PFSK-1 (cell line): ENCODE data around the gene AOPEP.

Experiments used
- FOXP2 ChIP-seq: optimal IDR thresholded peaks from 2 replicates; pipeline ENCODE3; 2011; ENCODE audit warnings: borderline replicate concordance, control low read depth, inconsistent platforms; ENCODE audit not compliant: insufficient read depth; ENCODE audit errors: extremely low read length, extremely low read depth
- POLR2AphosphoS5 ChIP-seq: IDR thresholded peaks from 2 replicates; pipeline ENCODE4 v1.6.1; 2012; ENCODE audit warnings: low read depth, mild to moderate bottlenecking, control low read depth, low read length, moderate library complexity
- SIN3A ChIP-seq: IDR thresholded peaks from 2 replicates; pipeline ENCODE4 v1.6.1; 2012; ENCODE audit warnings: mild to moderate bottlenecking, low read length, moderate library complexity, borderline replicate concordance; ENCODE audit not compliant: insufficient read depth
- TAF1 ChIP-seq: IDR thresholded peaks from 2 replicates; pipeline ENCODE4 v1.6.1; 2012; ENCODE audit warnings: low read length, control low read depth, borderline replicate concordance; ENCODE audit not compliant: insufficient read depth
- TF ChIP-seq, protein P1 (sequence below), 2 experiments: IDR thresholded peaks; 2 replicates each; pipeline versions ENCODE4 v1.6.1 to v1.8.0; 2011 to 2012; ENCODE audit warnings: low read depth in 2 of 2, low read length in 2 of 2, control low read depth in 1 of 2, inconsistent platforms in 1 of 2, mild to moderate bottlenecking in 1 of 2, moderate library complexity in 1 of 2; ENCODE audit not compliant: insufficient read depth in 1 of 2

DNA sequence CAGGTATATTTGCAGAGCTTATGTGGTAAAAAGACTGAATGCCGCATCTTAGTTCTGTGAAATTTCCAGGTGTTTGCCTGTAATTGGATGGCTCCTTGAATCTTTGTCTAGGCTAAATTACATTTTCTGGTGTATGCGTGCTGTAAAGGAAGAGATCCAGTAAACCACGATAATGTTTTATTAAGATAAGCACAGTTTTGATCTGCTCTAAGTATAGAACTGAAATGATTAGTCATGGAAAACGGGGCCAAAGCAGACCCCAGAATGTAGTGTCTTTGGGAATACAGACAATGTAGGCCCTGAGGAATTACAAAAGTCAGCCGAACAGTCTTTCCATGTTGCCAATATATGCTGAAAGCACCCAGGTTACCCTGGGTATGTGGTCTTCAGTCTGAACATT lies 333.7 kb downstream of the AOPEP start:
- TF ChIP-seq, protein P1, sequence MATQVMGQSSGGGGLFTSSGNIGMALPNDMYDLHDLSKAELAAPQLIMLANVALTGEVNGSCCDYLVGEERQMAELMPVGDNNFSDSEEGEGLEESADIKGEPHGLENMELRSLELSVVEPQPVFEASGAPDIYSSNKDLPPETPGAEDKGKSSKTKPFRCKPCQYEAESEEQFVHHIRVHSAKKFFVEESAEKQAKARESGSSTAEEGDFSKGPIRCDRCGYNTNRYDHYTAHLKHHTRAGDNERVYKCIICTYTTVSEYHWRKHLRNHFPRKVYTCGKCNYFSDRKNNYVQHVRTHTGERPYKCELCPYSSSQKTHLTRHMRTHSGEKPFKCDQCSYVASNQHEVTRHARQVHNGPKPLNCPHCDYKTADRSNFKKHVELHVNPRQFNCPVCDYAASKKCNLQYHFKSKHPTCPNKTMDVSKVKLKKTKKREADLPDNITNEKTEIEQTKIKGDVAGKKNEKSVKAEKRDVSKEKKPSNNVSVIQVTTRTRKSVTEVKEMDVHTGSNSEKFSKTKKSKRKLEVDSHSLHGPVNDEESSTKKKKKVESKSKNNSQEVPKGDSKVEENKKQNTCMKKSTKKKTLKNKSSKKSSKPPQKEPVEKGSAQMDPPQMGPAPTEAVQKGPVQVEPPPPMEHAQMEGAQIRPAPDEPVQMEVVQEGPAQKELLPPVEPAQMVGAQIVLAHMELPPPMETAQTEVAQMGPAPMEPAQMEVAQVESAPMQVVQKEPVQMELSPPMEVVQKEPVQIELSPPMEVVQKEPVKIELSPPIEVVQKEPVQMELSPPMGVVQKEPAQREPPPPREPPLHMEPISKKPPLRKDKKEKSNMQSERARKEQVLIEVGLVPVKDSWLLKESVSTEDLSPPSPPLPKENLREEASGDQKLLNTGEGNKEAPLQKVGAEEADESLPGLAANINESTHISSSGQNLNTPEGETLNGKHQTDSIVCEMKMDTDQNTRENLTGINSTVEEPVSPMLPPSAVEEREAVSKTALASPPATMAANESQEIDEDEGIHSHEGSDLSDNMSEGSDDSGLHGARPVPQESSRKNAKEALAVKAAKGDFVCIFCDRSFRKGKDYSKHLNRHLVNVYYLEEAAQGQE (IDR thresholded peaks at IDR 0.05; ENCODE audit: insufficient read depth in 1 of 2, low read depth in 2 of 2, low read length in 2 of 2): no peak
- TF ChIP-seq TAF1 (no peak), POLR2AphosphoS5 (no peak), SIN3A (no peak), FOXP2 (no peak)
